CD4-positive, CD25-positive, alpha-beta regulatory T cell (primary cell): Measurements from ENCODE around the gene FAM229B. TPM values are rescaled to one million over a fixed set of nuclear protein-coding genes. Genes with fewer than 3 reads are reported as not detected.
A peak's percentile ranks its signal among the peaks of the same experiment; 100 is the strongest.

Source experiments
- ATAC-seq, 2 donors: fragments of 150-1000 bp; cut with Tn5 transposase; one replicate each; pipeline ENCODE4 v1.10.0; 2021; ENCODE audit warnings: low read depth in 2 of 2, moderate number of reproducible peaks in 2 of 2, moderate library complexity in 1 of 2
- DNase-seq, 3 donors: peaks; one replicate each; pipeline versions ENCODE4 v3.0.0 to v3.0.0-alpha.2; 2012 to 2022; ENCODE audit warnings: mixed read lengths in 1 of 3
- H3K27ac ChIP-seq: one replicate; pipeline ENCODE4 v1.7.0; 2013; ENCODE audit warnings: mild to moderate bottlenecking, low read length; ENCODE audit not compliant: insufficient read depth, poor library complexity, severe bottlenecking
- H3K27me3 ChIP-seq: one replicate; pipeline ENCODE4 v1.7.0; 2013; ENCODE audit warnings: low read length; ENCODE audit not compliant: control insufficient read depth, insufficient read depth
- H3K36me3 ChIP-seq: one replicate; pipeline ENCODE4 v1.7.0; 2013; ENCODE audit warnings: mild to moderate bottlenecking, low read length, moderate library complexity; ENCODE audit not compliant: control insufficient read depth, insufficient read depth
- H3K4me1 ChIP-seq: 2 replicates; pipeline ENCODE4 v1.7.0; 2013; ENCODE audit warnings: mild to moderate bottlenecking, low read length; ENCODE audit not compliant: insufficient read depth, control insufficient read depth, poor library complexity, severe bottlenecking
- H3K4me3 ChIP-seq: one replicate; pipeline ENCODE4 v1.7.0; 2013; ENCODE audit warnings: low read depth, mild to moderate bottlenecking, low read length, moderate library complexity
- H3K9me3 ChIP-seq, 2 experiments: 1 replicate in 1 of 2; 2 replicates in 1 of 2; pipeline ENCODE4 v1.7.0; 2013; ENCODE audit warnings: low read length in 2 of 2, mild to moderate bottlenecking in 1 of 2, moderate library complexity in 1 of 2; ENCODE audit not compliant: control insufficient read depth in 2 of 2
- H3K27ac Mint-ChIP-seq, 3 donors: one replicate each; pipeline ENCODE4 v1.8.0; 2020 to 2022; ENCODE audit warnings: mild to moderate bottlenecking in 3 of 3, mixed read lengths in 3 of 3, moderate library complexity in 2 of 3
- H3K27me3 Mint-ChIP-seq: one replicate; pipeline ENCODE4 v1.8.0; 2022; ENCODE audit warnings: mild to moderate bottlenecking, mixed read lengths
- H3K36me3 Mint-ChIP-seq: one replicate; pipeline ENCODE4 v1.8.0; 2020; ENCODE audit warnings: mixed read lengths
- H3K4me1 Mint-ChIP-seq, 4 donors: one replicate each; pipeline ENCODE4 v1.8.0; 2020 to 2022; ENCODE audit warnings: mixed read lengths in 4 of 4, mild to moderate bottlenecking in 1 of 4
- H3K4me3 Mint-ChIP-seq, 4 donors: one replicate each; pipeline ENCODE4 v1.8.0; 2020 to 2022; ENCODE audit warnings: mild to moderate bottlenecking in 4 of 4, mixed read lengths in 4 of 4, moderate library complexity in 3 of 4
- H3K9me3 Mint-ChIP-seq, 7 donors: one replicate each; pipeline ENCODE4 v1.8.0; 2020 to 2022; ENCODE audit warnings: mixed read lengths in 7 of 7, mild to moderate bottlenecking in 3 of 7, moderate library complexity in 2 of 7
- polyA plus RNA-seq, 4 donors: library from polyadenylated mRNA; unstranded; fragments of 300-500 nt; fragmentation: Illumina TruSeq; gene quantifications; one replicate each; pipeline ENCODE4 v1.2.3, GENCODE V29; 2021
- total RNA-seq: library from RNA; stranded (reverse); gene quantifications from one replicate; pipeline ENCODE4 v1.2.3, GENCODE V29; 2022

The FAM229B gene
- total and polyA plus RNA-seq, 5 donors from 2014 or later: 0.49 to 5.2 (median 3.8) TPM

DNA sequence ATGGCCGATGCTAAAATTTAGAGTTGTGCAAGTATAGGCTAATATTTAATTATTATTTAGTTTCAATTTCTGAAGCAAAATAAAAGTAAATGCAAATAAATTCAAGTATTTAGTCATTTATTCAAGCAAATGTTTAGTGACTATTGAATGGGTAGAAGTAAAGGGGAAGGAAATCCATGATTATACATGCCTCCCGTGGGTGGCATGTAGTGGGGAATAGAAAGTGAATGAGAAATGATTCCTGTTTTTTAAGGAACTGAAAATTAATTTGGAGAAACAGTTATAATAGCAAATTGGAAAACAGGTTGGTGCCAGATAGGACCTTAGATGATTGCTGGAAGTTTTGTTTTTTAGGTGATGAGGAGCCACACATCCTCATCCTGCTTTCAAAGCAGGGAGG is 35.4 kb downstream of the FAM229B start:
- H3K4me3 Mint-ChIP-seq: no peak overlapping the region
- H3K27me3 ChIP-seq: peaks cover 16% of the 10 kb centered on the region
- ATAC-seq: no peak
- H3K27ac ChIP-seq: no peak overlapping the region
- no peaks in the 10 kb centered on the region for H3K36me3 ChIP-seq
- peaks cover 0 to 2% (median 0%) of the 10 kb centered on the region in 4 donors for H3K4me1 Mint-ChIP-seq
- H3K27ac Mint-ChIP-seq: no peak overlapping the region
- no peaks in the 10 kb centered on the region for H3K36me3 Mint-ChIP-seq
- no peak for DNase-seq
- H3K27me3 Mint-ChIP-seq: peaks cover 44% of the 10 kb centered on the region
- H3K4me3 ChIP-seq: no peak overlapping the region
- no peaks in the 10 kb centered on the region for H3K4me1 ChIP-seq
- no peaks in the 10 kb centered on the region for H3K9me3 ChIP-seq
- peaks cover 0 to 6% (median 0%) of the 10 kb centered on the region in 7 donors for H3K9me3 Mint-ChIP-seq

DNA sequence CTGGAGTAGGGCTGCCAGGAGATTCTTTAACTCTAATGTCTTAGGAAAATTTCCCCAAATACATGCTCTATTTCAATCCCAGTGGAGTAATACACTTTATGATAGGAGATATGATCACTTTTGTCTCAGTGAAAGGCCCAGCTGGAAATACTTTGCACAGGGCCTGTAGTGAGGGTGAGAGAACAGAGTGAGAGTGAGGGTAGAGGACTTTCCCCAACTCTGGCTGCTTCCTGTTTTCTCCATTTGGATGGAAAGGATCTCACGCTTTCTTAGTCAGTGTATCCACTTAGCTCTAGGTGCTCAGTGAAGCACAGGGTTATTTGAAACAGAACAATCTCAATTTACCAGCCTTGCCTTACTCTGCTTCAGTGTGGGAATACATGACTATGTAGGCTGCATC is 36.6 kb downstream of the FAM229B start:
- Histone ChIP-seq H3K4me1 (no peaks in the 10 kb centered on the region), H3K9me3 (no peaks in the 10 kb centered on the region), H3K36me3 (no peaks in the 10 kb centered on the region), H3K27me3 (peaks cover 16% of the 10 kb centered on the region), H3K27ac (no peak overlapping the region), H3K4me3 (no peak overlapping the region)
- H3K9me3 Mint-ChIP-seq: peaks cover 0 to 6% (median 0%) of the 10 kb centered on the region in 7 donors
- peaks cover 0 to 2% (median 0%) of the 10 kb centered on the region in 4 donors for H3K4me1 Mint-ChIP-seq
- peaks cover 44% of the 10 kb centered on the region for H3K27me3 Mint-ChIP-seq
- DNase-seq: no peak
- H3K36me3 Mint-ChIP-seq: no peaks in the 10 kb centered on the region
- no peak overlapping the region for H3K4me3 Mint-ChIP-seq
- ATAC-seq: no peak
- no peak overlapping the region for H3K27ac Mint-ChIP-seq

DNA sequence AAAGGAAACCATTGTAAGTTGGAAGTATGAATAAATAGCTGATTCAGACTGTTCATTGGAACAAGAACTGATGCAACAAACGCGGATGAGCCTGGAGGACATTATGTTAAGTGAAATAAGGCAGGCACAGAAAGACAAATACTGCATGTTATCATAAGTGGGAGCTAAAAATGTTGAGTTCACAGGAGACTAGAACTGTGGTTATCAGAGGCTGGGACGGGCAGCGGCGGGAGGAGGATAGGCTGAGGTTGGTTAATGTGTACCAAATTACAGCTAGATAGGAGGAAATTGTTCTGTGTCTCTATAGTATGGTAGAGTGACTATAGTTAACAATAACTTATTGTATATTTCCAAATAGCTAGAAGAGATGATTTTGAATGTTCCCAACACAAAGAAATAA is 40.8 kb downstream of the FAM229B start:
- H3K9me3 Mint-ChIP-seq: peaks cover 0 to 6% (median 0%) of the 10 kb centered on the region in 7 donors
- no peaks in the 10 kb centered on the region for H3K36me3 Mint-ChIP-seq
- H3K4me1 ChIP-seq: no peaks in the 10 kb centered on the region
- H3K27ac ChIP-seq: no peak overlapping the region
- ATAC-seq (no peak), DNase-seq (no peak)
- no peak overlapping the region for H3K4me3 ChIP-seq
- H3K9me3 ChIP-seq: no peaks in the 10 kb centered on the region
- H3K27me3 Mint-ChIP-seq: peaks cover 49% of the 10 kb centered on the region
- no peaks in the 10 kb centered on the region for H3K36me3 ChIP-seq
- peaks cover 19% of the 10 kb centered on the region for H3K27me3 ChIP-seq
- H3K4me1 Mint-ChIP-seq: no peaks in the 10 kb centered on the region
- no peak overlapping the region for H3K27ac Mint-ChIP-seq
- H3K4me3 Mint-ChIP-seq: no peak overlapping the region

DNA sequence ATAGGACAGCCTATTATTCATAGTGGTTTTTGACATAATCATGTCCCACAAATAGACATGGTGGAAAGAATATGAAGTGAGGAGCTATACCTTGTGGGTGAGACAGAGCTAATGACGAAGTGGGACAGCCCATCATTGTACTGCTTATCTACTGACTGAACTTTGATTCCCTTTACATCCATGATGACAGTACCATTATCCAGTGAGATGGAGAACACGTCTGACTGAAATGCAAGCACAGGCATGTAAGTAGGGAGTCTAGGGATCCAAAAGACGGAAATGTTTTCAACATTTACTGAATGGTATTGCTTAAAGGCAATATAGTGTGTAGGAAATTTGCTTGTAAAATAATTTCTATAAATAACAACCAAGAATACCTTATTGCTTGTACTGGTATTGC is 43.5 kb downstream of the FAM229B start:
- no peak overlapping the region for H3K4me3 Mint-ChIP-seq
- no peaks in the 10 kb centered on the region for H3K36me3 Mint-ChIP-seq
- Histone ChIP-seq H3K36me3 (no peaks in the 10 kb centered on the region), H3K9me3 (no peaks in the 10 kb centered on the region), H3K4me1 (no peaks in the 10 kb centered on the region), H3K4me3 (no peak overlapping the region), H3K27ac (no peak overlapping the region), H3K27me3 (peaks cover 23% of the 10 kb centered on the region)
- H3K27ac Mint-ChIP-seq: no peak overlapping the region
- DNase-seq: no peak
- no peak for ATAC-seq
- no peaks in the 10 kb centered on the region for H3K4me1 Mint-ChIP-seq
- peaks cover 0 to 6% (median 0%) of the 10 kb centered on the region in 7 donors for H3K9me3 Mint-ChIP-seq
- peaks cover 40% of the 10 kb centered on the region for H3K27me3 Mint-ChIP-seq

DNA sequence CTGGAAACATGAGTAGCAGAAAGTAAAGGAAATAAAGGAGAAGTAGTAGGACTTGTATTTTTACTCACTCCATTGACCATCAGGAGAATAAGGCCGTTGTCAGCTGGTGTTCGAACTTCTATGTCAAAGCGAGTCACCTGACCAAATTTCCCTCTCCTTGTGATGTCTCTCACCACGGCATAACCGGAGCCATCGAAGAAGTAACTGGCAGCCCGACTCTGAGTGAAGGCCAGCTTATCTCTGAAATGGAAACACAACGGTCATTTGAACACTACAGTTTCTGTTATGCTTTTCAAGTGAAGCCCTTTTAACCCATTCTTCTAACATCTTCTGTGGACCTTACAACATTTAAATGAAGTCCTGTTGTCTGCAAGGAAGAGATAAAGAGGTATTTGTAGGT is 51.7 kb downstream of the FAM229B start:
- Mint-ChIP-seq H3K9me3 (no peaks in the 10 kb centered on the region), H3K27me3 (peaks cover 47% of the 10 kb centered on the region), H3K4me1 (peaks cover 0 to under 1% (median 0%) of the 10 kb centered on the region in 4 donors), H3K4me3 (no peak overlapping the region), H3K27ac (no peak overlapping the region), H3K36me3 (no peaks in the 10 kb centered on the region)
- Histone ChIP-seq H3K4me3 (no peak overlapping the region), H3K9me3 (no peaks in the 10 kb centered on the region), H3K36me3 (no peaks in the 10 kb centered on the region), H3K27ac (no peak overlapping the region), H3K27me3 (peaks cover 14% of the 10 kb centered on the region), H3K4me1 (no peaks in the 10 kb centered on the region)
- no peak for DNase-seq
- no peak for ATAC-seq

DNA sequence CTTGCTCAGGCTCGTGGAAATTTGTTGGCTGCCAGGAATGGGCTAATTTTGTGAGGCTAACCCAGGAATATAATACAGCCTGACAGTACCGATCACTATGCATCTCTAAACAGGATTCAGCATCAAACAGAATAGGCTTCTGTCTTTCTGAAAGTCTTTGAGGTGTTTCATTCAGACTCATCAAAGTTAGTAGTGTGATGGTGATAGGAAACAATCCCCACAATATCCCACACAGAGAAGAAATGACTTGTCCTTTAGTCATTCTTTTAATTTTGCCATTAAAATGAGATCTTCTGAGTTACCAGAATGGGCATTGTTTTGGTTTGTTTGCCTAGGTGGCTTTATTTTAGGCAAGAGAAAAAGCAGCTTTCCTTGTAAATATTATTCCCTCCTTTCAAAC is 54.3 kb downstream of the FAM229B start:
- Histone ChIP-seq H3K36me3 (no peaks in the 10 kb centered on the region), H3K4me3 (no peak overlapping the region), H3K9me3 (no peaks in the 10 kb centered on the region), H3K27ac (no peak overlapping the region), H3K4me1 (no peaks in the 10 kb centered on the region), H3K27me3 (peaks cover 9% of the 10 kb centered on the region)
- peaks cover 0 to 2% (median 0%) of the 10 kb centered on the region in 4 donors for H3K4me1 Mint-ChIP-seq
- no peak overlapping the region for H3K27ac Mint-ChIP-seq
- H3K36me3 Mint-ChIP-seq: no peaks in the 10 kb centered on the region
- ATAC-seq (no peak), DNase-seq (no peak)
- H3K27me3 Mint-ChIP-seq: peaks cover 45% of the 10 kb centered on the region
- no peaks in the 10 kb centered on the region for H3K9me3 Mint-ChIP-seq
- no peak overlapping the region for H3K4me3 Mint-ChIP-seq

DNA sequence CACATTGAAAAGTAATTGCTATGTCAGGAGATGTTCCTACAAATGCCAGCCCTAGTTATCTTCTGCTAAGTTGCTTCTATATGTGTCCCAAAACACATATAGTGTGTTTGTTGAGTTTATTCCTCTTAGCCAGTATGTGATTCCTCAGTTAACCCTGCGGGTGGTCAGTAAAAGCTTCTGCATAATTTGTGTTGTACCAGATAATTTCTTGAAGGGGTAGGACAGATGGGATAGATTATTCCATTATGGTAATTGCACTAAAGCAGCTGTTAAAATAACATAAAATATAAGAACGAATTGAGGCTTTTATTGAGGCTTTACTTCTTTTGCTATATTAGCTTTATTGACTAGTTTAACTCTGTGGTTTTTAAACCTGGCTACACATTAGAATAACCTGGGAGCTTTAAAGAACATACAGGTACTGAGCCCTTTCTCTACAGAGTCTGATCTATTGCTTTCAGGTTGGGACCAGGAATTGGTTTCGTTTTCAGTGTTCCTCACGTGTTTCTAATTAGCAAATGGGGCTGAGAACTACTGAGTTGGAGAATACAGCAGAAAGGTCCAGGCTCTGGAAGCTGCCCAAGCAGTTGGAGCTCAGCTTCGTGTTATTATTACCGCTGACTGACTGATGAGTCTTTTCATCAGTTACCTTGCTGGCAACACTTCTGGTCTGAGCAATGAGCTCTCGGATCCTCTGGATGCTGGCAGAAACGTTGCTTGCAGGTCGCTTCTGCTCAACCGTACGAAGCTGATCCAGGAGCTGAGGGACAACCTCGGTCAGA is 56.9 kb downstream of the FAM229B start:
- DNase-seq: no peak
- peaks cover 6% of the 10 kb centered on the region for H3K27me3 ChIP-seq
- no peaks in the 10 kb centered on the region for H3K36me3 ChIP-seq
- Mint-ChIP-seq H3K27ac (no peak overlapping the region), H3K4me1 (peaks cover 0 to 2% (median 0%) of the 10 kb centered on the region in 4 donors), H3K4me3 (no peak overlapping the region), H3K9me3 (no peaks in the 10 kb centered on the region), H3K27me3 (peaks cover 47% of the 10 kb centered on the region), H3K36me3 (no peaks in the 10 kb centered on the region)
- ATAC-seq: no peak
- no peak overlapping the region for H3K27ac ChIP-seq
- H3K4me1 ChIP-seq: no peaks in the 10 kb centered on the region
- H3K9me3 ChIP-seq: no peaks in the 10 kb centered on the region
- H3K4me3 ChIP-seq: peak overlapping the region; percentile 4

DNA sequence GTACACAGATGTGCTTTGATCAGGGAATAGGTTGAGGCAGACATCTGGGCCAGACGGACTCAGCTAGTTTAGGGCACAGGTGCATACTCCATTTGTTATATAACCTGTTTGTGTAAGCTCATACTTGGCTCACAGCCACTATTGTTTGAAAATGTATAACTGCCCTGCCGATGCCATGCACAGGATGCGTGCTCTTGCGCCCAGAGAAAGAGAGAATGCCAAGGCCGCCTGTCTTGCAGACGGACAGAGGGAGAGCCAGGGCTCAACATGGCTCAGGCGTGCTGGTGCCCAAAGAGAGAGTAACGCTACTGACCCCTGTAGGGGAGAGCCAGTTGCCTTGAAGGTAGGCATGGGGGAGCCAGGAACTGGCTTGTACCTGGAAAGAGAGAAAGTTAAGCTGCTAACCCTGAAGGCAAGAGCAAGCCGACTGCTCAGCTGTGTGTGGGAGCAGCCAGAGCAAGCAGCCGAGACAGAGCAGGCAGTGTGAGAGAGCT is 57.7 kb downstream of the FAM229B start:
- no peak overlapping the region for H3K27ac Mint-ChIP-seq
- no peak for ATAC-seq

More for the DNA sequence above, 57.7 kb downstream of the FAM229B start:
- DNase-seq: no peak
- peaks cover 4% of the 10 kb centered on the region for H3K27me3 ChIP-seq
- H3K36me3 ChIP-seq: no peaks in the 10 kb centered on the region
- Mint-ChIP-seq H3K9me3 (no peaks in the 10 kb centered on the region), H3K36me3 (no peaks in the 10 kb centered on the region), H3K4me1 (peaks cover 0 to 2% (median 0%) of the 10 kb centered on the region in 4 donors), H3K27me3 (peaks cover 46% of the 10 kb centered on the region), H3K4me3 (no peak overlapping the region)
- no peaks in the 10 kb centered on the region for H3K4me1 ChIP-seq
- H3K9me3 ChIP-seq: no peaks in the 10 kb centered on the region
- no peak overlapping the region for H3K4me3 ChIP-seq
- H3K27ac ChIP-seq: no peak overlapping the region
